ENCODE results near the gene BTN2A1.
"Not testable (repeated sequence)": the region's sequence is repeated elsewhere in the genome, so short reads cannot be mapped to it uniquely, and the experiment has no call there.

The BTN2A1 gene

DNA sequence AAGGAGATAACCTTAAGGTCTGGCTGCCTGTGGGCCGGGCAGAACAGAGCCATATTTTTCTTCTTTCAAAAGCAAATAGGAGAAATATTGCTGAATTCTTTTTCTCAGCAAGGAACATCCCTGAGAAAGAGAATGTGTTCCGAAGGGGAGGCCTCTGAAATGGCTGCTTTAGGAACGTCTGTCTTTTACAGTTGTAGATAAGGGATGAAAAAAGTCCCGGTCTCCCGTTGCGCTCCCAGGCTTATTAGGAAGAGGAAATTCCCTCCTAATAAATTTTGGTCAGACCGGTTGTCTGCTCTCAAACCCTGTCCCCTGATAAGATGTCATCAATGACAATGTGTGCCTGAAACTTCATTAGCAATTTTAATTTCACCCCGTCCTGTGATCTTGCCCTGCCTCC, 24.1 kb upstream of the BTN2A1 start:
- DNase-seq = not testable (repeated sequence)

DNA sequence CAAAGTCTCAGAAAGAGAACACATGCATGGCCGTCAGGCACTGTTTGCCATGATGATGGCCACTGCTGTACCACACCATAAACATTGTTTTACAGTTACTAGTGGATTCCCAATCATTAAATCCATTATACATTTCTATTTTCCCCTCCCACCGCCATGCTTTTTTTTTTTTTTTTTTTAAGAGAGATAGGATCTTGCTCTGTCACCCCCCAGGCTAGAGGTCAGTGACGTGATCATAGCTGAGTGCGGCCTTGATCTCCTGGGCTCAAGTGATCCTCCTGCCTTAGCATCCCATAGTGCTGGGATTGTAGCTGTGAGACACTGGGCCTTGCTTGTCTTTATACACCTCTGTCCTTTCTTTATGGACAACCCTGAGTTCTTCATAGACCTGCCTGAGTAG, 21.7 kb upstream of the BTN2A1 start:
- no peak for DNase-seq

DNA sequence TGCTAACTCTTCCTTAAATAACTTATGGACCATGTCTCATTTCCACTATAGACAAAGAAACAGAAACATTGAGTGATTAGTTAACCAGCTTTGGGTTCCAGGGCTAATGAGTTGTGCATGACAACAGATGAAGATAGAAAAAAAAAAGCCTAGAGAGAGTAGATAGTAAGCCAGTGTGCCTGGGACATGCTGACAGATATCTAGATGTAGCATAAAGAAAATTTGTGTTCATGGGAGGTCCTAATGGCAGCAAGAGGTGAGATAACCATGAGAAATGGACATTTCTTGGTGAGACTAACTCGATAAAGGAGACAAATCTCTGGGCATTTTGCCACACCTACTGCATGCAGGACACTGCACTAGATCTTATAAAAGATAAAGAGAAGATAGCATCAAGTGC, 20.2 kb upstream of the BTN2A1 start:
- DNase-seq = no peak

DNA sequence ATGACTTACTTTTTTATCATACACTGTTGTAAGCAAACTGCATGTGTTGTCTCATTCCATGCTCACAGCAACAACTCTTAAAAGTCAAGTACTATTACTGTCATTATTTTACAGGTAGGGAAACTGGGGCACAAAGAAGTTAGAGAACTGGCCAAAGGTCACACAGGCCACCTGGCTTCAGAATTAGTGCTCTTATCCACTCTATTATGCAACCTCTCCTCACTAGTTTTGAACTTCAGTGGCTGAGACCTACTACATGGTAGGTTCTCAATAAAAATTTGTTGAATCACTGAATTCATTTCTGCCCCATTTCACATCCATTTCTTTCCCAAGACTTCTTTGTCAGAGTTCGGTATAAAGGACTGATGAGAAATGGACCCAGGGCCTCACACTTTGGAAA, 19.8 kb upstream of the BTN2A1 start:
- no peak for DNase-seq

DNA sequence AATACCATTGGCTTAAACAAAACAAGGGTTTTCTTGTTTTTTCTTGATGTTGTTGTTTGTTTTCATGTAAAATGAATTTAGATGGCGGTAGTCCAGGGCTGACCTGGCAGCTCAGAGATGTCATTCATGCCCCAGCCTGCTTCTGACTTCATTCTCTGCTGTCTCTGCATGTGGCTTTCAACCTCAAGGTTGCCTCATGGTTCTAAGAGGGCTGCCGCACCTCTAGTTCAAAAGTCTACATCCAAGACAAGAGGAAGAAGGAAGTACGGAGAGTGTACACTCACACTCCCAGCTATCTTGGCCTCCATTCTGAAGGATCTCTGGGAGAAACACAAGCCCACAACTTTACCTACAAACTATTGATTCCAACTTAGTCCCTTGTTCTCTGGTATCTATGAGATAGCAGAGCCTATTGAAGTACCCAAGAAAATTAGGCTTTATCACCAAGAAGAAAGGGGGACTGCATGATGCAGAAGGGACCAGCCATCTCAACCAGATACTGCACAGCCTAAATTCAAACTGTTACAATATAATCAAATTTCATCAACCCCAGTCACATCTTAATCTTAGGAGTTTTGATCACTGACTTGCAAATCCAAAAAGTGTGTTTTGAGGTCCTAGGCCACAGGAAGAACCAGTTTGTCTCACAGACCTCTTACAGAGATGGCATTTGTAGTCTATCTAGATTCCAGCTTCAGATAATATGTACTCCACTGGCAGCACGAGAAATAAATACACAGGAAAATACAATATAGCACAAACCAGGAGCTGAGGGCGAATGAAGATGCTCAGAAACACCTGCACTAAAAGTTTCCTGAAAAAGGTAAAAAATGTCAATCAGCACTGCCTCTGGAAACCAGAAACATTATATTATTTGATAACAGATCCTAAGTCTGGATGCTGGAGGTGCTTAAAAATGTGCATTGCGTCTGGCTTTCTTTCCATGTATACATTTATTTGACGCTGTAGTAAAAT, 18.3 kb upstream of the BTN2A1 start:
- peak; percentile 25 for DNase-seq

DNA sequence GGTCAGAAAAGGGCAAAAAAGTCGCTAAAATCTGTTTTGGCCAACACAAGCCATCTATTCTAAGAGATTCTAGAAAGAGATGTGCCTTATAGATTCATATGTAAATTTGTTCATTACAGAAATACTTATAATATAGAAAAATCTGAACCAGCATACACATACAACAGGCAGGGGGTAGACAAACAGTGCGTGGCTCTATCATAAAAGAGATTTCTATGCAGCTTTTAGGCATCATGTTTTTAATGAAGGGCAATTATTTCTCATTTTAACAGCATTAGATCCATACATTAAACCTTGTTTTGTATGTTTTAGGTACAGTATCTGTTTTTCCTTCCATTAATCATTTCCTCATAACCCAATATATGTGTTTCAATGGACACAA, 16.8 kb upstream of the BTN2A1 start:
- DNase-seq = no peak

DNA sequence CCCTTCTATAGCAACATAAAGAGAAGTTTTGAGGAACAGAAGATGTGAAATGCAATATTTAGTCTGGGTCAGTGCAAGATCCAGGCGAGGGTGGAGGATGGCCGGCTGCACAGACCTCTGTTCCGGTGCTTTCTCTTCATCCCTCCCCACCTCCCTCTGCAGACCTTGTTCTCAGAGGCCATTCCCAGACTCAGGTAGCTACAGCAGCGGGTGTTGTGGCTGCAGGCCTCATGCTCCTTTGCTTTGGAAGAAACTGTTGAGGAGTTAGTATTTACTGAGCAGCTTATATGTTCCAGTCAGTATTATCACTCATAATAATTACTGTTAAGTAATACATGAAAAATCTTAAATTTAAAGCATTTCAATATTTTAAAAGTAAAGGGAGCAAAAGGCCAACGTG, 15.8 kb upstream of the BTN2A1 start:
- no peak for DNase-seq

DNA sequence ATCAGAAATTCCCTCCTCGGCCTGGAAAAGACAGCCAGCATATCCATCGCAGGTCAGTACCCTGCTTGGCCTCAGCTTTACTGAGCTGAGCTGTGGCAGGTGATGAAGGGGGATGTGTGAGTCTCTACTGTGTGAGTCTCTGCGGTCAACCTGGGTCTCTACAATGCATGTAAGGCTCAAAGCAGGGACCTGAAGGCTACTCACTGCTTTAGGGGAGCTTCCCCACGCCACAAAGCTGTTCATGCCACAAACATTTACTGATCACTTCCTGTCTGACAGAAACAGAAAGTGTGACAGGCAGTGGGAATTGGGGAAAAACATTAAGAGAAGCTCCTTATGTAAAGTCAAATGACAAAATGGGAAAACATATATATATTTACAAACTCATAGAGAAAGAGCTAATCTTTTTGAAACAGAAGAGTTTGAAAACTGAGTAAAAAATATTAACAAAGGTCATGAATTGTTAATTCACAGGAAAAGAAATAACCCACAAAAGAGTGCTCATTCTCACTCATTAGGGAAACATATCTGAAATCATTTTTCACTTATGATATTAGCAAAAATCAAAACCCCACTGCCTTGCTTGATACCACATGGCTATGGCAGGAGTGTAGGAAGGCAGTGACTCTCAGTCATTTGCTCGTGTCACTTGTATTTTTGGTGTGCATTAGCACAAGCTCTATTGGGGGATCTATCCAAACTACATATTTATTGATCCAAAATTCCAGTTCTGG, 11.7 kb upstream of the BTN2A1 start:
- DNase-seq = no peak

DNA sequence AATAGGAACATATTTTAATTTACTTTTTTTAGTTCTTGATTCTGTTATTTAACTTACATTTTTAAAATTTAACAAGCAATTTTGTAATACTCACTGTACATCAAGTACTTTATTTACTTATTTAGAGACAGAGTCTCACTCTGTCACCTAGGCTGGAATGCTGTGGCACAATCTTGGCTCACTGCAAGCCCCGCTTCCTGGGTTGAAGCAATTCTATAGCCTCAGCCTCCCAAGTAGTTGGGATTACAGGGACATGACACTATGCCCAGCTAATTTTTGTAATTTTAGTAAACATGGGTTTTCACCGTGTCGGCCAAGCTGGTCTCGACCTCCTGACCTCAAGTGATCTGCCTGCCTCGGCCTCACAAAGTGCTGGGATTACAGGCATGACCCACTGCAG, 10.5 kb upstream of the BTN2A1 start:
- no peak for DNase-seq

DNA sequence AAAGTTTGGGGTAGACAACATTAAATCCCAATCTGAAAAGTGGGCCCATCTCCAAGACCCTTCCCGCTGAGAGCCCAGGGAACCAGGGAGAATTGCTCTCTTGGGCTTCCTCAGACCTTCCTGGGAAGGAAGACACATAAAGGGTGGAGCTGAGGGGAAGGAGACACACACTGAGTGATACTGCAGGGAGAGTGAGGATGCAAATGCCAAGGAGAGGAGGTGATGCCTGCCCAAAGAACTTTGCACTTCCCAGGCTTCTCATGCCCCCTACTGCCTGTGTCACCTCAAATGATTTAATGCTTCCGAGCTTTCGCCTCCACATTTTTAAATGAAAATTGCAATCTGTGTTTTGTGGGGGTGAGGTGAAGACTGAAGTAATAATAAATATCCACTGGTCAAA, 7.5 kb upstream of the BTN2A1 start:
- no peak for DNase-seq

DNA sequence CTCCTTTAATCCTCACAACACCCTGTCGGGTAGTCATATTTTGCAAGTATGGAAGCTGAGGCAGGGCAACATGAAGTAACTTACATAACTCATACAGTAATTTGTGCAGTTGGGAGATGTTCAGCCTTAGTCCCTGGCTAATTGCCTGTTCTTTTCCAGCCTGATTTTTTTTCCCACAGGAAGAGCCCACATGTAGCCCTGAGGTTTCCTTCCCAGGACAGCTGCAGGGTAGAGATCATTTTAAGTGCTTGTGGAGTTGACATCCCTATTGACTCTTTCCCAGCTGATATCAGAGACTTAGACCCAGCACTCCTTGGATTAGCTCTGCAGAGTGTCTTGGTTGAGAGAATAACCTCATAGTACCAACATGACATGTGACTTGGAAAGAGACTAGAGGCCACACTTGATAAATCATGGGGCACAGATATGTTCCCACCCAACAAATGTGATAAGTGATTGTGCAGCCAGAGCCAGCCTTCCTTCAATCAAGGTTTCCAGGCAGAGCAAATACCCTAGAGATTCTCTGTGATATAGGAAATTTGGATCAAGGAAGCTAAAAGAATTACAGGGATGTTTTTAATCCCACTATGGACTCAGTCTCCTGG, 5.0 kb upstream of the BTN2A1 start:
- no peak for DNase-seq

DNA sequence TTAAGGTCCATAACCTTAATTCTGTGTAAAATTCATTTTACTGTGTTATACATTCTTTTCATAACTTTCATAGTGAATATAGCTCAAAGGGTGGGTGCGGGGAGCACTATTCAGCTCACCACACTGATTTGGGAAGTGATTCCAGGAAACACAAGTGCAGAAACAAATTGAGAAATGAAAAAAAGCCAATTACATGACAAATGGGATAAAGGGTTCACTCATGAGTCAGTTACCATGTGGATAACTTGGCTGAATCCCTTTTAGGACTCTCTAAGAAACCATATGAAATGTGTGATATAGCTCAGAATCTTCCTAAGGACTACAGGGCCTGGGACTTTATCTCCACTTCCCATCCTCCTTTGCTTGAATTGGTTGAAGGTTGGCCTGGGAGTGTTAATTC, 3.1 kb upstream of the BTN2A1 start:
- DNase-seq = no peak

DNA sequence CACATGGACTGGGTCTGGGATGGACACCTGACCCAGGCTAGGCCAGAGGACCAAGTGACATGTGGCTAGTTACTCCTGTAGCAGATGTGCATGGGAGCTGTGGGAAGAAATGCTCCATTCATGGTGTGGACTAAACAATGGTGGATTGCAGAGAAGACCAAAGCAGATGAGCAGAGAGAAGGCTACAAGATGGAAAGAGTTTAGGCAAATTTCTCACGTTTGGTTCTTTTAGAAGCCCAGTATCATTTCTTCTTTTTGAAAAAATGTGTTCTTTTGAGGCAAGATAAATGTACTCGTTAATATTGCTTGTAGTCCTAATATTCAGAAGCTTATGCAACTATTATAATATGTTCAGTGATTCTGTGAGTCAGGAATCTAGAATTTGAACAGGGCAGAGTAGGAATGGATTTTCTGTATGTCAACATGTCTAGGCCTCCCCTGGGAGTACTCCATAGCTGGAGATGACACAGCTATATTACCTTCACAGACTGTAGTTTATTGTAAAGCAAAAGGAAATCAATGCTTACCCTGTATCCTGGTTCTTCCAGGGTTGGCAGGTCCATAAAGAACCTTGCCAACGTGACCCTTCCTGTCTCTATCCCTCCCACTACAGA, 2.3 kb upstream of the BTN2A1 start:
- DNase-seq = no peak

DNA sequence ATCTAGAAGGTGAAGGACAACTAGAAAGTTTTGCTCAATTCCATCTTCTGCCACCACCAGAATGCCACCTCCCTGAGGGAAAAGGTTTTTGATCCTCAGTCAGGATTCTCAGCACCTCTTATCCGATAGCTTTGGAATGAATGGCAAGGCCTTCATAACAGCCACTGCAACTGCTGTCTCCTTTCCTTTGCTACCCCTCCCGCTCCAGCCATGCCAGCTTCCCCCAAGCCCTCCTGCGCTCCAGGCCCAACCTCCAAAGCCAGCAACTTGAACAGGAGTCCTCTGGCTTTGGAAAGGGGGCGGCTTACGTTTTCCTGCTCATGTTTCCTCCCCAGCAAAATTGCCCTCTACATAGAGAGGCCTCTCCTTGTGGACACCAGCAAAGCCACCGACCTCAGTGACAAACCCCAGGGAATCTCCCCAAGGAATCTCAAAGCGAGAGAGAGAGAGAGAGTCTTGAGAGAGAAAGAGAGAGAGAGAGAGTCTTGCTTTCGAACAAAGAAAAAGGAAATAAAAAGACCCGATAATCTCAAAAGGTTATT, 420 bp upstream of the BTN2A1 start:
- DNase-seq = peak; percentile 75

DNA sequence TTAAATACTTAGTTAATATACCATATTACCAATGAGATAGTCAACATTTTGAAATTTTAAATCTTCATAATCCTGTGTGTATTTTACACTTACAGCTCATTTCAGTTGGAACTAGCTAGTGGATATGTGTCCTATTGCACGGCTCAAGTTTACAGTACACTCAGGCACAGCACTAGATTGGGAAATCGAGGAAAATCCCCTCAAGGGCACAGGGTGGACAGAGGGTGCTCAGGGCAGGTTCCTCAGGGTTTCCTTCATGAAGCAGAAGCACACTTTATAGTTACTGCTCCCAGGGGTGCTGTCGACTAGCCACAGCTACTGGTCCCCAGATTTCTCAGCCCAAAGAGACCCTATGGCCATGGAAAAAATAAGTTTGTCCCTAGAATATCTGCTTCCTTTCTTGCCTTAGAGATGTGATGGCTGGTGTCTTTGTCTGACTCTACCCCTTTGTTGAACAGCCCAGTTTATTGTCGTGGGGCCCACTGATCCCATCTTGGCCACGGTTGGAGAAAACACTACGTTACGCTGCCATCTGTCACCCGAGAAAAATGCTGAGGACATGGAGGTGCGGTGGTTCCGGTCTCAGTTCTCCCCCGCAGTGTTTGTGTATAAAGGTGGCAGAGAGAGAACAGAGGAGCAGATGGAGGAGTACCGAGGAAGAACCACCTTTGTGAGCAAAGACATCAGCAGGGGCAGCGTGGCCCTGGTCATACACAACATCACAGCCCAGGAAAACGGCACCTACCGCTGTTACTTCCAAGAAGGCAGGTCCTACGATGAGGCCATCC, 1.5 kb downstream of the BTN2A1 start:
- DNase-seq = no peak

DNA sequence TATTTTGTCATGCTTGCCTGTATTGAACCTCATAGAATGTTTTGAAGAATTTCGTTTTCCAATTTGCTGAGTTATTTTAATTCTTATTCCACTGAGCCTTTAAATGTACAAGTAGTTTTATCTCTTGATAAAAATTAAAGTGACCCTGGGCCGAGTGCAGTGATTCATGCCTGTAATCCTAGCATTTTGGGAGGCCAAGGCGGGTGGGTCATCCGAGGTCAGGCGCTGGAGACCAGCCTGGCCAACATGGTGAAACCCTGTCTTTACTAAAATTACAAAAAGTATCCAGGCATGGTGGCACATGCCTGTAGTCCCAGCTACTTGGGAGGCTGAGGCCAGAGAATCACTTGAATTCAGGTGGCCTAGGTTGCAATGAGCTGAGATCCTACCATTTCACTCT, 3.6 kb downstream of the BTN2A1 start:
- not testable (repeated sequence) for DNase-seq

DNA sequence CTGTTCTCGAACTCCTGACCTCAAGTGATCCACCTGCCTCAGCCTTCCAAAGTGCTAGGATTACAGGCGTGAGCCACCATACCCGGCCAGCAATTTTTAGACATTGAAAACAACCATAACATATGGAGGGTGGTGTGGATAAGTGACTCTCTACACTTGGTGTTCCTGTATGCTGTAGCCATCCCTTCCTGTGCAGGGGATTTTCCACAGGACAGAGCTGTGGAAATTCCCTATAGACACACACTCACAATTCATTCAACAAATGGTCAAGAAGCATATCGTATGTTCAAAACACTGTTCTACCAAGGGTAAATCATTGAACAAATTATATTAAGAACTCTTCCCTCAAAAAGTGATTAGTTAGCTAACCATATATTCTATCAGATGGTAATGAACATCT, 6.3 kb downstream of the BTN2A1 start:
- DNase-seq = no peak

DNA sequence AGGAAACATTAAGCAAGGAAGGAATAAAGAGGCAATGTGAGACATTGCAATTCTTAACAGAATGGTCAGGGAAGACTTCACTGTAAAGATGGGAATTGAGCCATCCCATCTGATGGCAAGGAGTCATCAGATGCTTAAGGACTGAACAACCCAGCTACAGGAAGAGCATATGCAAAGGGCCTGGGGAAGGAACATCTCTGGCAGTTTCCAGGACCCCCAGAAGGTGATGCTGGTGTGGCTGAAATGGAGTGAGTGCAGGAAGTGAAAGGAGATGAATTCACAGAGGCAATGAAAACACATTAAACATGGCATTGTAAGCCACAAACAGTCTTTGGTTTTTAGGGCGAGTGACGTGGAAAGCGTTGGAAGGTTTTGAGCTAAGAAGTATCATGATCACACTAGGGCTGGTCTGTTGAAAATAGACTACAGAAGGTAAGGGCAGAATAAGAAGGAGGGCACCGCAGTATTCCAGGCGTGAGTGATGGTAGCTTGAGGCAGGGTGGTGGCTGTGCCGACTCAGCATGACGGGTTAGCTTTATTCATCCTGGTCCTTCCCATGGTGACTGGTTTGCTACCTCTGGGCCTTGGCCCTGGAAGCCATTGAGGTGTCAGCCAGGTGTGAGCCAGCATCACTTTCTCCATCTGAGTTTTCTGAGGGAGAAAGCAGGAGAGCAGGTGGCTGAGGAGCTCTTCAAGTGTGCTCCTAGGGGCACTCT, 6.8 kb downstream of the BTN2A1 start:
- DNase-seq = no peak

DNA sequence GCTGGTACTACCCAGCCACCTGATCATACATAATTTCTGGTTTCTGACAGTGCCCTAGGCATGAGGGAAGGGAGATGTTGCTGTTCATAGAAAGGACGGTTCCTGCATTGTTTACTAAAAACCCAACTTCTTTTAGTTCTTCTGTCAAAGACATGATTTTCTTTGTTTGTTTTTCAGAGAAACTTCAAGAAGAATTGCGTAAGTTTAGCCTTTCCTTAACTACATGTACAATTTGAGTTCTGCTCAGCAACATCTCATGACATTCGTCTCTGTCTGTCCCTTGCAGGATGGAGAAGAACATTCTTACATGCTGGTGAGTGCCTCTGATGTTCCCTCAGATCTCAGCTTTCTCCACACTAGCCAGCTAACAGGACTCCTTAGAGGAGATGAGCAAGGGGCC, 8.0 kb downstream of the BTN2A1 start:
- no peak for DNase-seq

DNA sequence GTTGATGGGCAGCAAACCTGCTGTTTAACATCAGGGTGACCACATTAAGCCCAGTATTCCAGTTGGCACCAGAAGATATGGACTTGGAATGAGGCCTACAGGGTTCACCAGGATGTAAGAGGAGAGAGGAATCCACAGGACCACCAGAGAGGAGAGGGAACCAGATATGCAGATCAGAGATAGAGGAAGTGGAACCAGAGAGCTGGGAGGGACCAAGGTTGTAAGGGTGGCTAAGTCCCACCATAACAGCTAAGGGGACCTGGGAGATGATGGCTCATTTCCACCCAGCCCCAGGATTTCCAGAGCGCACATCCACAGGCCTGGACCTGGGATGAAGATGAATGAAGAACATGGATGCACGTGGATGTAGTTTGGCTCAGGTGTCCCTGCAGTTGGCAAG, 11.1 kb downstream of the BTN2A1 start:
- DNase-seq = no peak

DNA sequence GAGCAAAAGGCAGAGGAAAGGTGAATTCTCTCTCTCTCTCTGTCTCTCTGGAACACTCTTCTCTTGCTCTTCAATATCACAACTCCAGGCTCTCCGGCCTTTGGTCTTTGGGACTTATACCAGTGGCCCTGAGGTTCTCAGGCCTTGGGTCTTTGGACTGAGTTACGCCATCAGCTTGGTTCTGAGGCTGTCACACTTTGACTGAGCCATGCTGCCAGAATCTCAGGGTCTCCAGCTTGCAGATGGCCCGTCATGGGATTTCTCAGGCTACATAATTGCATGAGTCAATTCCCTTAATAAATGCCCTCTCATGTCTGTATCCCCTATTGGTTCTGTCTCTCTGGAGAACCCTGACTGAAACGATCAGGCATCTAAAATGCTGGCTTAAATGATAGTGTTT, 12.9 kb downstream of the BTN2A1 start:
- no peak for DNase-seq

DNA sequence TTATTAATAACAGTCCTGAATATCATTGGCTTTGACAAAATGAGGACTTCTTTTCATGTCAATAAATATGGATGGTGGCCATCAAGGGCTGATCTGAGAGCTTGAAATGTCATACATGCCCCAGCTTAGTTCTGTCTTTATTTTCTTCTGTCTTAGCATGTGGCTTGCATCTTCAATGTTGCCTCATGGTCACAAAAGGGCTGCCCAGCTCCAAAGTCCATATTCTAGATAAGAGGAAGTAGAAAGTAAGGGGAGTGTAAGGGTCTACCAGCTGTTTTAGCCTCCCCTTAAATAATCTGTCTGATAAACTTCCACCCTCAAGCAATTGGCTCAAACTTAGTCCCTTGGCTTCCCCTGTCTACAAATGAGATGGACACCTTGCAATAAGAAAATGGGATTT, 14.2 kb downstream of the BTN2A1 start:
- no peak for DNase-seq
